HG03565 (cell line): ENCODE measurements around the gene SLC4A7.
"Not testable (repeated sequence)": the region's sequence is repeated elsewhere in the genome, so short reads cannot be mapped to it uniquely, and the experiment has no call there.

Experiments used
- ATAC-seq: cut with Tn5 transposase; IDR thresholded peaks from one replicate; pipeline ENCODE4 v1.9.1; 2021; ENCODE audit warnings: mild to moderate bottlenecking, moderate library complexity; ENCODE audit not compliant: unreplicated experiment

The SLC4A7 gene

DNA sequence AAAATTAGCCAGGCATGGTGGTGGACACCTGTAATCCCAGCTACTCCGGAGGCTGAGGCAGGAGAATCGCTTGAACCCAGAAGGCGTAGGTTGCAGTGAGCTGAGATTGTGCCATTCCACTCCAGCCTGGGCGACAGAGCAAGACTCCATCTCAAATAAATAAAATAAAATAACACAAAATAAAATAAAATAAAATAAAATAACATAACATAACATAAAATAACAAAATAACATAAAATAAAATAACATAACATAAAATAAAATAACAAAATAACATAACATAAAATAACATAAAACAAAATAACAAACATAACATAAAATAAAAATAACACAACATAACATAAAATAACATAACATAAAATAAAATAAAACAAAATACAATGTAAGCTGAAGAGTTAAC is 45.8 kb downstream of the SLC4A7 start:
- ATAC-seq: not testable (repeated sequence)

DNA sequence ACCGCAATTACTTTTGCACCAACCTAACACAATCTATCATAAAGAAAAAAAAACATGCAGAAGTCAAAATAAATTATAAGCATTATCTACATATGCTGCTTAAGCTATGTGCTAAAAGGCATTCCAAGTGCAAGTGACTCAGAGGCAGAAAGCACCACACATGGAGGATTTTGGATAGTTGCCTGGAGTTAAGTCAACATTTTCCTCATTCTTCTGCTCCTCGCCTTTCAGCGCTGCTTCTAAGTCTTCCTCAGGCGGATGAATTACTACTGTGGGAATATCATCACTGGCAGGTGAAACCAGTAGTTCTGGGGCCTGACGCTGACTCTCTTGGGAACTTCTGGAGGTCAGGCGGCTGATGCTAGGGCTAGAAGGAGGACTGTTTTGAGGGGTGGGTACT is 53.1 kb downstream of the SLC4A7 start:
- ATAC-seq: no peak

DNA sequence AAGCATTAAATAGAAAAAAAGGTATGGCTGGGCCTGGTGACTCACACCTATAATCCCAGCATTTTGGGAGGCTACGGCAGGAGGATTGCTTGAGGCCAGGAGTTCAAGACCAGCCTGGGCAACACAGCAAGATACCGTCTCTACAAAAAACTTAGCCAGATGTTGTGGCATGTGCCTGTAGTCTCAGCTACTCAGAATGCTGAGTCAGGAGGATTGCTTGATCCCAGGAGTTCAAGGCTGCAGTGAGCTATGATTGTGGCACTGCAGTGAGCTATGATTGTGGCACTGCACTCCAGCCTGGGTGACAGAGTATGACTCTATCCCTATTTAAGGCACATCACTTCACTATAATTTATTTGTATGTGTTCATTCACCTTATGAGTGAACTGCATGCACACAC is 54.3 kb downstream of the SLC4A7 start:
- no peak for ATAC-seq

DNA sequence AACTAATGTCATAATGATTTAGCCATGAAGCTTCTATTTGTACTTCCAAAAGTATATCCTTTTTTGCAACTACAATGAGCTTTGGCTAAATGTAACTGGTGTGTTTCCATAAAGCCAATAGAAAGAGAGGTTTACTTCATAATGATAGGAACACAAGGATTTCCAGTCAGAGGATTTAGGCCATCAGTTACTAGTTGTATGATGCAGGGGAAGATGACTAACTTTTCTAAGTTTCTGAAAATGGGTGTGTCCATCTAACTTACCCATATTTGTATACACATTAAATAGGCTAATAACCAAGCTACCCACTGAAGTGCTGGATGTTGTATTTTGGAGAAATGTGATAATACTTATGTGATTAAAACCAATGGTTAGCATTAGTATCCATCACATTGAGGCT is 55.7 kb downstream of the SLC4A7 start:
- no peak for ATAC-seq

DNA sequence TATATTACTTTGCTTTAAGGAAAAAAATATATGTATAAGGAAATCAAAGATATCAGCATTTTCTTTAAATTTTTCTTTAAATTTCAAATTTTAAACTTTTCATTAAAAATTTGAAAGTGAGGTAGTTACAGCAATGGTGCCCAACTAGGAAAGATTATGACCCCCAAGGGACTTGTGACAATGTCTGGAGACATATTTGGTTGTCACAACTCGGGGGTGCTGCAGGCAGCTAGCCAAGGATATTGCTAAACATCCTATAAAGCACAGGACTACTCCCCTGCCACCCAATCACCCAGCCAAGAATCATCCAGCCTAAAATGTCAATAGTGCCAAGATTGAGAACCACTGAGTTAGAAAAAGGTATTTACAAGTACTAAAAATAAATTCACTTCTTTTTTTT is 57.3 kb downstream of the SLC4A7 start:
- ATAC-seq: no peak

DNA sequence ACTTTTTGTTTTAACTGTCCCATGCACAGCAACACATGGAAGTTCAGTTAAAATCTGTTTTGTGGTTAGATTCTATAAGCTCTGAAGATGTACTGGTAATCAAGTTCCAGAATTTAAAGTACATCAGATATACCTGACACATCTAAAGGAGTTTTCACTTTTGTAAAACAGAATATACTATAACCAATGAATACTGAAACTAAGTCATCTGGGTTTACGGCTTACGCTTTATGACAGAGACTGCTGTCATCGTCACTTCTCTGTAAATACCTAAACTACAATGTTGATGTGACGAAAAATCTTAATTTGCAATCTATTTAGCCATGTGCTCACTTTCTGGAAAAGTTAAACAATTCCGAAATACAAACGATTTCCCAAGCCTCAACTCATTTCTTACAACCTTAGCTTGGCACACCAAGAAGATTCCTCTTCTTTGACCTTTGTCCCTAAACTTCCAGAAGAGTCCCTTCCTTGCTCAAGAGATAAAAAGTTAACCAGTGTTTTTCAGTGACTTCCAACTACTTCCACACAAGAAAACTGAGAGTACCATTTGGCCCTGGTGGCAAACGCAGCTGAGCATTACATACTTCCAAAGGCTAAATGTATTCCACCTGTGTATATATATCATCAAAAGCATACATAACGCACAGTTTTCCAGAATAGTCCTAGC is 58.2 kb downstream of the SLC4A7 start:
- no peak for ATAC-seq

DNA sequence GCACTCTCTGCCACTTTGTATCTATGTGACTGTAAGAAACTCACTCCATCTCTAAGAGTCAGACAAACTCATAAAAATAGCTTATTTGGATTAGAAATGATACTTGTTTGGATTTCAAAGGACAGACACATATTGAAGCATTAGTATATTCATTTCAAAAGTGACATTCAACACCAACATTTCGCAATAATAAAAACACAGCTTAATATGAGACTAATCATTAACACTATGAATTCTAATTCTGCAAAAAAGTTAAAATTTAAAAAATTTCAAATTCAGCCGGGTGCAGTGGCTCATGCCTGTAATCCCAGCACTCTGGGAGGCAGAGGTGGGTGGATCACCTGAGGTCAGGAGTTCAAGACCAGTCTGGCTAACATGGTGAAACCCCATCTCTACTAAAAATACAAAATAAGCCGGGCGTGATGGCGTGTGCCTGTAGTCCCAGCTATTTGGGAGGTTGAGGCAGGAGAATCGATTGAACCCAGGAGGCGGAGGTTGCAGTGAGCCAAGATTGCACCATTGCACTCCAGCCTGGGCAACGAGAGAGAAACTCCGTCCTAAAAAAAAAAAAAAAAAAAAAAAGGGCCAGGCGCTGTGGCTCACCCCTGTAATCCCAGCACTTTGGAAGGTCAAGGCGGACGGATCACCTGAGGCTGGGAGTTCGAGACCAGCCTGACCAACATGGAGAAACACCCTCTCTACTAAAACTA is 59.2 kb downstream of the SLC4A7 start:
- not testable (repeated sequence) for ATAC-seq

DNA sequence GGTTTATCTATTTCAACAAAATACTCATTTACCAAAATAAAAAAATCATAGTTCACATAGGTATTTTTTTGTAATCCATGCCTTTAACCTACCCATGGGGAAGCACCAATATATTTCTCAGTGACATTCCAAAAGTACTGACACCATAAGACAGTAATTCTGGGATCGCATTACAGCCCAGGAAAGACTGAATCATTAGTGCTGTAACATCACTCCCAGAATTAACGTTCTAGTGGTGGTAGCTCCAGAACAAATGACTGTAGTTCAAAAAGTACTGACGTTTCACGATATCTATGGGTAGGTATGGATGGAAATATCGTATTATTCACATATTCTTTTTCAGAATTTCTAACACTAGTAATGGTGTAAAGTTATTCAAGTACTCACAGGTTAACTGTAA is 60.7 kb downstream of the SLC4A7 start:
- ATAC-seq: no peak

DNA sequence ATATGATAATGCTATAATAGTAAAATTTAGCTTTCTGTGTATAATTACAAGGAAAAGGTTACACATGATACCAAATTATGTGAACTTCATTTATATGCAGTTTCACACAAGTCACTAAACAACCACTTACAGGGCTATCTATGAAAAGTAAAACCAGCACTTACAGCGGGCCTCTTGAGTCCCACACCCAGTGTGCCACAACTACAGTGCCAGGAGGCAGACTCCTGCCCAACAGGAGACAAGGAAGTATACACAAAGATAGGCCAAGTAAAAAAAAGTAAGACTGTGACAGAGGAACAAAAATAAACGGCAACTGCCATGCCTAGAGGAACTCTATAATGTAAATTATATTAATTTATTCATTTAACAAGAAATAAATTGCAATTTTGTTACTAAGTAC is 61.6 kb downstream of the SLC4A7 start:
- ATAC-seq: no peak

DNA sequence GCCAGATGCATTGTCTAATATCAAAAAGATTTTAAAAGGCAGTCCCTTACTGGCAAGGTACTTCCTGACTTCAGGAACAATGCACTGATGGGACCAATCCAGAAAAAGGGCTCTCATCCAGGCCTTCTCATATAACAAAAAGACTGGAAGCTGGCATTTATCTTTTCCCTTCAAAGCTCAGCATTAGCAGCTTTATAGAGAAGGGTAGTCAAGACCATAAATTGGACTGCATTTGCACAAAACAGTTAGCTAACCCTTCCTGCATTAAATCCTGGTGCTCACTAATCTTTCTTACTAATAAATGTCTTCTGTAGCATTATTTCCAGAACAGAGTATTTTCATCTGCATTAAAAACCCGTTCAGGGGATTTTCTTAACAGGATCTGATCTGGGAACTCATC is 69.0 kb downstream of the SLC4A7 start:
- ATAC-seq: no peak

DNA sequence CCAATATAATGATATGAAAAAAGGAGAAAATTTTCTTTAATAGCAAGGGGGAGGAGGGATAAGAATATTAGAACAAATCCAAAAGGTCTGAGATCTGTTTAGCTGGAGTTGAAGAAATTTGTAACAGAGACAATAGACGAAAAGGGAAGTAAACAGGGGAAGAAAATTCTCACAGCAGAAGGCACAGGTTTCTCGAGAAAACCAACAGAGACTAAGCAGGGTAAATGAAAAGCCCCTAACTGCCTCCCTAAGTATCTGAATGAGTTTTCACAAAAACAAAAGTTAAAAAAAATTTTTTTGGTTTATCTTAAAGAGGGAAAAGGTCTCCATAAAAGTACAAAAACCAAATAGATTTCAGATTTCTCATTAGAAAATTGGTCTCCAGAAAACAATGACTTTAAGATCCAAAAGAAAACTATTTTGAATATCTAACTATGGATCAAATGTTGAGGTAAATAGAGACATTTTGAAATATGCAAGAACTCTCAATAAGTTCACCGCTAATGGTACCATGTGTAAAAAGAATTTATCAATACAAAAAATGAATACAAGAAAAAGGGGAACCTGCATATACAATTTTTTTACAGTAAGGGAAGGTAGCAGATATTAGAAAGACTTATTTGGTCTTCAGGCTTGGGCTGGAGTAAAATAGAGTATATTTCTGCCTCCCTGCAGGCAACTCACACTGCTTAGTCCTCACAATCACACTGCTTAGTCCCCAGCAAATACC is 91.1 kb downstream of the SLC4A7 start:
- ATAC-seq: peak; percentile 78

DNA sequence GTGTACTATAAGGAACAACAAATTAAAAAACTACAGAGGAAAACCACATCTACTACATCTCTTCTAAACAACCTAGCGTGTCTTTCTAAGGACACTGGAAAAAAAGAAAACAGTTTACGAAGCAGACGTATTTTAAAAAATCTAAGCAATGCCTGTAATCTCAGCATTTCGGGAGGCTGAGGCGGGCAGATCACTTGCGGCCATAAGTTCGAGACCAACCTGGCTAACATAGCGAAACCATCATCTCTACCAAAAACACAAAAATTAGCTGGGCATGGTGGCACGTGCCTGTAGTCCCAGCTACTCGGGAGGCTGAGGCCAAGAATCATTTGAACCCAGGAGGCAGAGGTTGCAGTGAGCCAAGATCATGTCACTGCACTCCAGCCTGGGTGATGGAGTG is 91.8 kb downstream of the SLC4A7 start:
- not testable (repeated sequence) for ATAC-seq

DNA sequence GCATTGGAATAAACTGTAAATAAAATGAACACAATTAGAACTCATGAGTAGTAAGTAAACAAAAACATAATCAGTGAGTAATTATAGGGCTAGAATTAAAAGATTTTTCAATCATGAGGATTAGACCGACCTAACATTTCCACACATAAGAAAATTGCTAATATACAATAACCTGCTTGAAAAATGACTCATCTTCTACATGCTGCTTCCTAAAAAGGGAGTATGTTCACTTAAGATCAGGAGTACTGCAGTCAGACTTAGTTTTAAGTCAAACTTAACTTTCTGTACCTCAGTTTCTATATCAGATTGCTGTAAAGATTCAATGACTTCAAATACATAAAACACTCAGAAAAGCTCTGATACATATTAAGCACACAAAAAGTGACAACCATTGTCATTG is 92.4 kb downstream of the SLC4A7 start:
- ATAC-seq: no peak

DNA sequence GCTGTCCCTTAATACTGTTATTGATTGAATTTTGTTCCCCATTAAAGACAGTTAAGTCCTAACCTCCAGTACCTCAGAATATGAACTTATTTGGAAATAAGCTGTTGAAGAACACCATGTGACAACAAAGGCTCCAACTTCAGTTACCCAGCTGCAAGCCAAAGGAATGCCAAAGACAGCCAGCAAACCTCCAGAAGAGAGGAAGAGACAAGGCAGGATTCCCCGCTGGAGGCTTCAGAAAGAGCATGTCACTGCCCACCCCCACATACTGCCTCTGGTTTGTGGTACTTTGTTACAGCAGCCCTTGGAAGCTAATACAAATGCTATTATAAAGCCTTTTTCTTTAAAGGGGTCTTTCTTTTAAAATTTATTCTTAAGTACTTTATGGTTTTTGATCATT is 96.6 kb downstream of the SLC4A7 start:
- ATAC-seq: no peak

DNA sequence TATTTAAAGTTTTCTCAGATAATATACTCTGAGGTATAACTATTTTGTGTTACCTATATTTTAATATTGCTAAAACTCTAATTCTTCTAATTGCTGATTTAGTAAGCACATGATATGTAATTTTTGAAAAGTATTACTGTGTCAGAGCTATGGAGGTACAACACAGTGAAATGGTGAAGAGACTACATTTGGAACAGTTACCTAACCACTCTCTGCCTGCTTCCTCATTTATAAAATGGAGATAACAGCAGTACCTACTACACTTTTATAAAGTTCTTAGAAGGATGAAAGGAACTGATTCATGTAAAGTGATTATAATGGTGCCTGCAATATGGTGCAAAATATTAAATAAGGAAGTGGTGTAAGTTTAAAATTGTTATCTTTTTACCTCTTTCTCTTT is 98.7 kb downstream of the SLC4A7 start:
- ATAC-seq: no peak

DNA sequence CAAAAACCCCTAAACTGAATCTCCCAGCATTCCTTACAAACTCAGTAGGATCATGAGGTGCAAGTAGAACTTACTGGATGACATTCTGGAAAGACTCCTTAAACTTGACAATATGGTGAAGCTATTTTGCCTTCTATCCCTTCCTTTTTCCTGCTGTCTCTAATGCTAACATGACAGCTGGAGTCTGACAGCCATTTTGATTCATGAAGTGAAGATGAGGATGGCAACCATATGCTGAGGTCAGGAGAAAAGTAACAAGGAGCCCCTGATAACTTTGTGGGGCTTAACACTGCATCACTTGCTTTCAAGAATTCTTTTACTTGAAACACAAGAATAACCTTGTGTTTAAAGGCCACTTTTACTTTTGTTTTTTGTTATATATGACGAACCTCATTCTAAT is 100.0 kb downstream of the SLC4A7 start:
- no peak for ATAC-seq

DNA sequence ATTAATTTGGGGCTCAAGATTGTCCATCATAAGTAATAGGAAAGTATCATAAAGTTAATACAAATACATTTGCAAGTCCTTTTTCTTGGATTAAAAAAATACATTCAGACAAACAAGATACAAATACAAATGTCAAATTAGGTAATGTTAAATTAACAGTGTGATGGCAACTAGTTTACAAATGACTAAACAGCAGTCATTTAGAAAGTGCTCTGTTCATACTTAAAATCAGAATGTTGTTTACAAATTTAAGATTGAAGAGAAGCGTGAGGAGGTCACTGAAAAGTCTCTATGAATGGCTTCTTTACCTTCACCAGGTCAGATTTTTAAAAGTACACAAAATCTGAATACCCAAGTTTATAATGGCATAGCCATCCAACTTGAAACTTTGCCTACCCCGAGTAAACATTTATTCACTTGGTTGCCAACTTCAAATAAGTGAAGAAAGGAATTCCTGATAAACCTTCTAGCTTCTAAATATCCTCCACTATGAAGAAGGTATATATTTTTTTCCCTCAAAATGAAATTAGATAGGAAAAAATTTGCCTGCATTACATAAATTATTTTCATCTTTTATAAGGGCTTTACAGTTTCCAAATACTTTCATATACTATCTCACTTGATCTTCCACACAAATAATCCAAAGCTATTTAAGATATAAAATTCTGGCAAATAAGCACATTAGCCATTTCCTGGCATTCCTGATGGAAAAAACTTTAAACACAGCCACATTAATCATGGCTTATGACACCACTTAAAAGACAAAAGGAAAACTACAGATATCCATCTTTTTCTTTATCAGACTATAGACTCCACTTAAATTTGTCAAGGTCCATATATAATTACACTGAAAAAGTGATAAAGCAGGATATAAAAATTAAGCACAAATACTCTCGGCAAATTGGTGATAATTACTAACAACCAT is 103.5 kb downstream of the SLC4A7 start:
- ATAC-seq: peak; percentile 41

DNA sequence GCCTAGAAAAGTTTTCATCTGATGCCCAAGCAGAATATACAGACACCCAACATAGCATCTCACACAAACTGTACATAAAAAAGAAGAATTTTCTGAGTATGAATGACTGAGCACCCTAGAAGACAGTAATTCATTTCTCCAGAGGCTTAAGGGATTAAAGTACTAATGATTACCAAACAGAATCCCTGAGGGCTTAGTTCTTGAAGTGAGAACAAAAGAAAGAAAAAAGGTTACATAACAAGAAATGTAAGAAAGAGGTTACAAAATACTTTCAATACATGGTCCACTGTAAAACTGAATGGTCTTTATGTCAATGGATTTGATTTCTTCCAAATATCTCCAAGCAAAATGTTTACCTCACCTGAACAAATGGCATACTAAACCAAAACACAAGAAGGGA is 105.9 kb downstream of the SLC4A7 start:
- ATAC-seq: no peak

DNA sequence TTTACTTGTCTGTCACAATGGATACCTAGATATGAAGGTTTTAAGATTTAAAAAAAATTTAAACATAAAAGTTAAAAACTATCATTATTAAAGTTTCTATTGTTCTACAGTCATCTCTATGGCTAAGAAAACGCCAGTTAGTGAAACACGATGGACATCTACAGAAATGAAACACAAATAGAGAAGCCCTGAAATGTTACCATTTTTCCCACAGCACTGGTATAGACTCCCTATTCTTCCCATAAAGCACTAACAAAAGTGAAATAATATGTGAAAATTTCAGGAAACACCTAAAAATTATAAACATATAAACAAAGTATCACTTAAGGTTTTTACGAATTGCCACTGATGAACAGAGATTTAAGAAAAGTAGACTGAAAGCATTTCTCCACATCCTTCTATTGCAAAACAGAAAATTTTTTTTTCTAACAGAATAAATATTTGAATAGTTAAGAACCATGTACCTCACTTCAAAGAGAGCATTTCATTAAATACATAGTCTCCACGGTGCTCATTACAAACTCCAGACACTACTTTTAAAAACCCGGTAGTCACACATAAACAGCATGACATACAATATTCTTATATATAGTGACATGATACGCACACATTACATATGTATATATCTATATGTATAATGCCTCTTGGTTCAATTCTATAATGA is 107.9 kb downstream of the SLC4A7 start:
- ATAC-seq: no peak

DNA sequence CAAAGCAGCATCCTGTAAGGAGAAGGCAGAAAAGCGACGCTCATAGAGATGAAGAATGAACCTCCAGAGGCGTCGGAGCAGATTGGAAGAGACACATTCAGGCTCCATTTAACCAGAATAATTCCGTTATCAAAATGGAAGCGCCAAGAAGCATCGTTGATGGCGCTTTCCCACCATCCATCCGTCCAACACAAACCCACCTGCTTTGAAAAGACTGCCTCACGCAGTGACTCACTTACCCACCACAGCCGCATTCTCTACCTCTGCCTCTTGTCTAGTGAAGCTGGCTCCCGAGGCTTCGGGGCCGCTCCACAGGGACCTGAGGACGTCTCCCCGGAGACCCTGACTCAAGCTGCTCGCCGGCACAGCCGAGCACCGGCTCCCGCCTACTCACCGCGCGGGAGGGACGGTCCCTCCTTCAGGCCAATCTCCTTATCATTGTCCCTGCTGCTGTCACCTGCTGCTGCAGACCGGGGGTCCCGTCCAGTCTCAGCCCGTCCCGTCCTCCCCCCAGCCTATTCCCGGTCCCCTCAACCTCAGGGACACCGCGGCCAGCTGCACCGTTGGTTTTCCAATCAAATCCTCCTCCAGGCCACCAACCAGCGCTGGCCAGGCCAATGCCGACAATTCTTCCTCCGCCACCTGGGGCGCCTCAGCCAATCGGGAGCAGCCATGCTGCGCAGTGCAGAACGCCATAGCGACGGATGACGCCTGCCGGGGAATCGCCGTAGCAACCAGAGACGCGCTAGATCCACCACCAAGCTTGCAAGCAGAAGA is 115.2 kb downstream of the SLC4A7 start, which contains the start of gene NEK10:
TSS of gene NEK10 (minus strand) at position 553 of the 777 bp plus-strand sequence. CDS start 16,501 bp downstream, outside the sequence.
- ATAC-seq: peak; percentile 100
